ENCODE data around the gene CACNA1E.

Gene CACNA1E

GRCh38 chr1:181483285-181484195, at the start of gene CACNA1E:
Gene CACNA1E, plus strand, starts transcription at chr1:181483517. Its CDS starts 228 bp downstream, at chr1:181483745.
- no peak for DNase-seq

DNA sequence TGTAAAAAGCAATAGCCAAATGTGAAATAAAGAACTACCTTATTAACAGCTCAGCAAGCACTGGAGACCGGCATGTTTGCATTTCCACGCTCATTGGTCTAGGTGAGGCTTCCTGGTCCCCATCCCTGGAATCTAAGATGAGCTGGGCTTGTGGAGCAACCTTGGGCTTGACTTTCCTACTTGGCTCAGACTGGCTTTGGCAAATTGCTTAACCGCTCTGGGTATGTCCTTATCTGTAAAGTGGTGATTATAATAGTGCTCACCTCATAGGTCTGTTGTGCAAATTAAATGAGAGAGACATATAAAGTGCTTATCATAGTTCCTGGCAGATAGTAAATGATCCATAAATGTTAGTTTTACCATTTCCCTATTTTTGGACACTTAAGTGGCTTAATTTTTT, 49.4 kb upstream of the CACNA1E start:
- peak; percentile 4 for DNase-seq

GRCh38 chr1:181438013-181438412, 45.3 kb upstream of the CACNA1E start:
- DNase-seq: no peak

- DNase-seq: no peak
Measured at GRCh38 chr1:181440510-181440909, 42.8 kb upstream of the CACNA1E start.

- DNase-seq: no peak
Measured at GRCh38 chr1:181442181-181442525, 41.2 kb upstream of the CACNA1E start.

- DNase-seq: no peak
Measured at GRCh38 chr1:181443231-181443853, 40.0 kb upstream of the CACNA1E start.

GRCh38 chr1:181445436-181445835, 37.9 kb upstream of the CACNA1E start:
- DNase-seq: no peak

GRCh38 chr1:181448461-181448860, 34.9 kb upstream of the CACNA1E start:
- no peak for DNase-seq

DNA sequence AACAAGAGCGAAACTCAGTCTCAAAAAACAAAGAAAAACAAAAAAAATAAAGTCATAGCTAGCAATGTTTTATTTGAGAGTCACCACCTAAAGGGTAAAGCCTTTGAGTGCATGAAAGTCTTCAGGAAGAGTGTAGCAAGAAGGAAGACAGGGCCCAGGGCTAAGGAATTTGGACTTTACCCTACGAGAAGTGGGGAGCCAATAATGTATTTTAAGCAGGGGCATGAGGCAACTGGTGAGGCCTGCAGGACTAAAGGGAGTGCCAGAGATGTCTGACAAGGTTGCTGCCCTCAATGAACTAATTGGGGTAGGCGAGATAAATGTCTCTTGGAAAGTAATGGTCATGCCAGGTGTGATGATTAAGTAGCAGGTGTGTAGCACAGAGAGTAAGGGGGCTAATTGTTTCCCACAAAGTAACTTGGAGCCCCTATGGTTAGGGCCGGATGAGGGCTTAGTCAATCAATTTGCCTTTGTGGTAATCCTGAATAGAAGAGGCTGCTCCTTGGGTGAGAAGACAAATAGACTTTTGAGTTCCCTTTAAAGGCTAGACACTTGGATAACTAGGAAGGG, 31.6 kb upstream of the CACNA1E start:
- no peak for DNase-seq

DNA sequence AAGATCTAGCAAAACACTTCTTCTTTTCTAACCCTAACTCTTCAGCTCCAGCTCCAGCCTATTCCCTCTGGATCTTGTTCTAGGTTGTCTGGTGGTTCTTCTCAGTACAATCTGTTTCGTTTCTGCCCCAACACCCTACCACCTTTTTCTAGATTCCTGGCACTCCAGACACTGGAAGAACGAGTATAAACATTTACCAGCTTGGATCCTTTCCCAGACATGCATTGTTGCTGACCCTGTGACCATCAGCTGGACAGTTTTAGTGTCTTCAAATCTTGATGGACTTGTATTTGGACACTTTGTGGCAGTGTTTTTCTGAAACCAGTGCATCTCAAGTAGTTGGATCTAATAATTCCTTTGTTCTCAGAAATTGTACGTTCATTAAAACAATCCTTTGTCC, 30.6 kb upstream of the CACNA1E start:
- no peak for DNase-seq

DNA sequence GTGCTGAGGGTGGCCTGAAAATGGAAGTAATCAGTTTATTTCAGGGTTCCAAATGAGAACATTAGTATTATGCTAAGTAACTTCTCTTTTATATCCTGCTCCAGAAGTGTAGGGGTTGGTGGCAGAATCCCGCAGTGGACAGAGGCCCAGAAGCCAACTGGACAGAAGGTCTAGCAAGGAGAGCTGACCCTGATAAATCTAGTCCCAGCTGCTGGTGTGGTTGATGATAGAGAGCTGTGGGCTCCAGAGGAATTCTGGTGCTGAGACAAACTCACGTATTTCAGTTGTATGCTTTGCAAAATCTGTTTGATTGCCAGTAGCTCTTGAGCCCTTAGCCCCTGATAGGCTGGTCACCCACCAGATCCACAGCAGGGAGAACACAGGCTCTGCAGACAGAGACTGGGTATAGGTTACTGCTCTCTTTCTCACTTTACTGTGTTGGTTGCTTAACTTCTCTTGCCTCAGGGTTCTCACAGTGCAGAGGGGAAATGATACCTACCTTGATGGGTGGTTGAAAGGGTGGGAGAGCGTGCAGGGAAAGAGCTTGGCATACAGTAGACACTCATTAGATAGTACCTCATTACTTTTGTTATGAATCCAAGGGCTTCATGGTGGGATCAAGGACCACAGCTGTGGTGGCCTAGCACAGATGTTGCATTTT, 29.6 kb upstream of the CACNA1E start:
- DNase-seq: no peak

DNA sequence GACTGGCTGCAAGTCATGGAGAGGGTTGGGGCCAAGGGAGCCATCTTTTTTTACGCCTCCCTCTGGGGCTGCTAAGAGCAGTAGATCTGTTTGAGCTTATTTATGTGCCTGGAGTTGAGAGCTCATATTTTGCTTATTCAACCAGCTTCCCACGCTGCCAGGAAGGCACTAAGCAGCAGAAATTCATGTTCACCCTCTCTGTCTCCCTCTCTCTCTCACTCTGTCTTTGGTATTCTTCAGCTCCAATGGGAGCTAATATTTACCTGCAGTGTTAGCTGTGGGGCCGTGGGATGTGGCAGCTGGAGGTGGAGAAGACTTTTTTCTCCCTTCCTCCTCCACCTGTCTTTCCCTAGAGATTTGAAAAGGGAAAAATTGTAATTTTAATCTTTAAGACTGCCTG, 26.8 kb upstream of the CACNA1E start:
- no peak for DNase-seq

GRCh38 chr1:181458419-181458818, 24.9 kb upstream of the CACNA1E start:
- no peak for DNase-seq

DNA sequence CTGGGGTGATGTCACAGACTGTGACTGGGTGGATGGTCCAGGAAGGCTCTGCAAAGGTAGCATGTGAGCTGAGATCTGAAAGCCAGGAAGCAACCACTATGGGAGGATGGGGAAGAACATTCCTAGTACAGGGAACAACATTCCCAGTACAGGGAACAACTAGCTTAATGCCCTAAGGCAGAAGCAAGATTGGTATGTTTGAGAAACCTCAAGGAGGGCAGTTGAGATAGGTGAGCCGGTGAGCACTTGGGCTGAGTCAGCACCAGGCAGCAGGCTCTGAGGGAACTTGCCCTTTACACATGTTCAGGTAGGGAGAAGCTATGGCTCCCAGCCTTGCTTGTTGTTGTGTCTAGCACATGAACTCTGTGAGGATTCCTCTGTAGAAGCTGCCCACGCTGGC, 24.2 kb upstream of the CACNA1E start:
- no peak for DNase-seq

DNA sequence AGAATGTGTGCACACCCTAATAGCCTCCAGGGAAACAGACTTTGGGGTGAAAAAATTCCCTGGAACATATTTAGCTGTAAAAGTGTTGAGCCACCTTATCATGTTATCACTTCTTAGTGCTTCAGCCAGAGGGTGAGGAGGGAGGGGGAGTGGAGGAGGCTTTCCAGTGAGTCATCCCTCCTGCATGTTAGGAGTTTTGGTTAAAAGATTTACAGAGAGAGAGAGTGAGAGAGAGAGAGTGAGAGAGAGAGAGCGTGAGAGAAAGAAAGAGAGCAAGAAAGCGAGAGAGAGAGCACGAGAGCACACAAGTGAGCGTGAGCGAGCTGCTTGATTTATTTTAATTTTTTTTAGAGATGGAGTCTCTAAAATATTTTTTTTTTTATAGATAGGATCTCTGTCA, 13.5 kb upstream of the CACNA1E start:
- DNase-seq: no peak

DNA sequence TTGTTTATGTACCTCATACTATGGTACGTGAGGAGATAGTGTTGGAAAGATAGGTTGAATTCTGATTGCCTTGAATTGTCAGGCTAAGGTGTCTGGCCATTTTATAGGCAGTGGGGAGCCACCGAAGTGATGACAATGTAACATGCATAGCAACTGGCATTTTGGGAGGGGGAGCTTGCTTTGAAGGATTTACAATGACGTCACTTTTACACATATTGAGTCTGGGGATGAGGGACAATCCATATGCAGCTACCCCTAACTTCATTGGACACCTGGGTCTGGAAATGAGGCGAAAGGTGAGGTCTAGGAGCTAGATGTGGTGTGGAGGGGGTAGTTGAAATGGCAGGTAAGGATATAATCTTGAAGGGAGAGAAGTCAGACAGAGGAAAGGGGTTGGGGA, 7.7 kb upstream of the CACNA1E start:
- DNase-seq: no peak

DNA sequence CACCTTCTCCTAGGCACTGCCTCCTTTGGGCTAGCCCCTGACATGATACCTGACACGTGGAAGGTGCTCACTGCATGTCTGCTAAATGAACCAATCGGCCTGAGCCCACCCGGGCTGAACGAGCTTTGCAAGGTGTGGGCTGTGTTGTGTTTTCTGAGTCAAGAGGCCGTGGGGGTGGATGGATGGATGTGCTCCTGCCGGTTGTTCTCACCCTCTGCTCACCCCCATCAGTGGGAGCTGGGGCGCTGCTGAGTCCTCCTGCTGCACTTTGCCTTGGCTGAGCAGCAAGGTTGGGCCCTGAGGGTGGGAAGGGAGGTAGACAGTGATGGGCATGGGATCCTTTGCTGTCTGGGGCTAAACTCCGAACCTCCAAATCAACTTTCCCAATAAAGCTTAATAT, 6.7 kb upstream of the CACNA1E start:
- DNase-seq: no peak

- DNase-seq: no peak
Measured at GRCh38 chr1:181478306-181478705, 5.0 kb upstream of the CACNA1E start.

GRCh38 chr1:181479137-181479745, 4.1 kb upstream of the CACNA1E start:
- DNase-seq: peak; percentile 13

DNA sequence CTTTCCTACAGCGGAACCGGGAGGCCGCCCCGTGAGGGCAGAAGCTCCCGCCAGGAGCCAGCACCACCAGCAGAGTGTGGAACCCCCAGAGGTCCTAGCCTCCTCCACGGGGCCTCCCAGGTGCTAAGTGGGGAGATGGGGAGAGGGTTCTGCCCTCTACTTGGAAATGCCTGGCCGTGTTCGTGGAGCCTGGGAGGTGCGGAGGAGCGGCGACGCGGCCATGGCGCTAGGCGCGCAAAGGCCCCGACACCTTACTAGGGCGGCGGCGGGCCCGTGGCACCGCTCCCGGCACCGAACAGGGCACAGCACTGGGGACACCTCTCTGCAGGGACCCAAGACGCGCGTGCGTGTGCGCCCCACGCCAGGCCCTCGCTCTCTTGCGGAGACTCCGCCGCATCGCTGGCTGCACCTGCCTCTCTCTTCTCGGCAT, 1.3 kb upstream of the CACNA1E start:
- DNase-seq: no peak

- peak; percentile 14 for DNase-seq
Measured at GRCh38 chr1:181482521-181483284, 614 bp upstream of the CACNA1E start.

DNA sequence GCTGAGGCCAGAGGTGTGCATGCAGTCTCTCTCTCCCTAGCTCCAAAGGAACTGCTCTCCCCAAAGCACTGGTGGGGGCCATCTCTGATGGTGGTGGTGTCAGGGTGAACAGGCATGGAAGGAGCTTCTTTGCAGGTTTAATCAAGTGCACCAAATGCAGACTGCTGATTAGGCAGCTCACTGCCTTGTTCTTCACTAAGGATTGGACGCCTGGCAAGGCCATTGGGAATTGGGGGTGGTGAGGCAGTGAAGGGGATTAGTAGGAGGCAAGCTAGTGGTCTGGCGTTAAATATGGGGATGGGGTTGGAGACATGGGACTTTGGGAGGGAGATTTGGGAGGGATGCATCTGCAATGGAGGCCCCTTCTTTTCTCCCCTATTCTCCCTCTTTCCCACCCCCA, 1.5 kb downstream of the CACNA1E start:
- DNase-seq: no peak
